MM.1S (cell line): ENCODE data around the gene TOX2.

ENCODE experiments used
- DNase-seq: peaks from one replicate; pipeline ENCODE4 v3.0.0-alpha.2; 2015
- H2AFZ ChIP-seq: fragments of 300-600 bp; sonication (generic); 2 replicates; pipeline ENCODE4 v1.6.0; 2016; ENCODE audit warnings: antibody characterized with exemption, low read length
- H3F3A ChIP-seq: fragments of 300-600 bp; sonication (generic); 2 replicates; pipeline ENCODE4 v1.6.1; 2016; ENCODE audit warnings: mild to moderate bottlenecking, antibody characterized with exemption, low read length, moderate library complexity, mixed read lengths; ENCODE audit not compliant: insufficient read depth
- H3K27ac ChIP-seq: fragments of 300-600 bp; sonication (generic); 2 replicates; pipeline ENCODE4 v1.5.1; 2016; ENCODE audit warnings: mild to moderate bottlenecking, low read length
- H3K27me3 ChIP-seq: fragments of 300-600 bp; sonication (generic); replicated peaks from 2 replicates; pipeline ENCODE4 v1.6.0; 2016; ENCODE audit warnings: low read length; ENCODE audit not compliant: insufficient read depth
- H3K36me3 ChIP-seq: fragments of 300-600 bp; sonication (generic); replicated peaks from 2 replicates; pipeline ENCODE4 v1.6.1; 2016; ENCODE audit warnings: mild to moderate bottlenecking, low read length, mixed read lengths; ENCODE audit not compliant: insufficient read depth
- H3K4me1 ChIP-seq: fragments of 300-600 bp; sonication (generic); 2 replicates; pipeline ENCODE4 v1.6.1; 2016; ENCODE audit warnings: low read length, mixed read lengths
- H3K4me2 ChIP-seq: fragments of 300-600 bp; sonication (generic); 2 replicates; pipeline ENCODE4 v1.6.0; 2016; ENCODE audit warnings: low read depth, low read length
- H3K4me3 ChIP-seq: fragments of 300-600 bp; sonication (generic); 2 replicates; pipeline ENCODE4 v1.5.1; 2016; ENCODE audit warnings: low read length, mixed read lengths
- H3K79me2 ChIP-seq: fragments of 300-600 bp; sonication (generic); 2 replicates; pipeline ENCODE4 v1.6.1; 2016; ENCODE audit warnings: mixed run types, low read length, mixed read lengths
- H3K9ac ChIP-seq: fragments of 300-600 bp; sonication (generic); 2 replicates; pipeline ENCODE4 v1.6.1; 2016; ENCODE audit warnings: low read length, mixed read lengths
- H3K9me2 ChIP-seq: fragments of 300-600 bp; sonication (generic); replicated peaks from 2 replicates; pipeline ENCODE4 v1.6.1; 2016; ENCODE audit warnings: mild to moderate bottlenecking, low read length, mixed read lengths; ENCODE audit not compliant: insufficient read depth
- H3K9me3 ChIP-seq: fragments of 300-600 bp; sonication (generic); replicated peaks from 2 replicates; pipeline ENCODE4 v1.6.1; 2016; ENCODE audit warnings: mild to moderate bottlenecking, low read length, mixed read lengths; ENCODE audit not compliant: insufficient read depth
- H4K20me1 ChIP-seq: fragments of 300-600 bp; sonication (generic); 2 replicates; pipeline ENCODE4 v1.6.1; 2016; ENCODE audit warnings: mild to moderate bottlenecking, low read length, moderate library complexity, mixed read lengths; ENCODE audit not compliant: insufficient read depth
- CTCF ChIP-seq: fragments of 300-600 bp; sonication (generic); IDR thresholded peaks from 2 replicates; pipeline ENCODE4 v1.5.1; 2016; ENCODE audit warnings: antibody characterized with exemption, low read length, mixed read lengths
- EZH2 ChIP-seq: fragments of 300-600 bp; sonication (generic); optimal IDR thresholded peaks from 2 replicates; pipeline ENCODE3; 2017; ENCODE audit warnings: low read depth, mild to moderate bottlenecking, antibody characterized with exemption, low read length, mixed read lengths
- EZH2phosphoT487 ChIP-seq: fragments of 300-600 bp; sonication (generic); IDR thresholded peaks from 2 replicates; pipeline ENCODE4 v1.6.1; 2018; ENCODE audit warnings: antibody characterized with exemption, low read length

Gene TOX2

GRCh38 chr20:44028003-44028730 lies 113.5 kb downstream of the TOX2 start:
- no peaks in the 10 kb centered on the region for H3K36me3 ChIP-seq
- H3K9ac ChIP-seq = no peak overlapping the region
- no peaks in the 10 kb centered on the region for H3K9me3 ChIP-seq
- no peak overlapping the region for H3K4me2 ChIP-seq
- no peaks in the 10 kb centered on the region for H4K20me1 ChIP-seq
- H2AFZ ChIP-seq = no peak overlapping the region
- H3F3A ChIP-seq = no peaks in the 10 kb centered on the region
- H3K27ac ChIP-seq = no peak overlapping the region
- TF ChIP-seq EZH2phosphoT487 (no peak), CTCF (no peak), EZH2 (no peak)
- H3K79me2 ChIP-seq = peaks cover 29% of the 10 kb centered on the region
- no peaks in the 10 kb centered on the region for H3K9me2 ChIP-seq
- H3K27me3 ChIP-seq = no peaks in the 10 kb centered on the region
- no peak overlapping the region for H3K4me3 ChIP-seq
- H3K4me1 ChIP-seq = 0 out of 2 replicates have a peak, but pooled peaks cover 4% of the 10 kb centered on the region
- no peak for DNase-seq

- Histone ChIP-seq H3K4me1 (0 out of 2 replicates have a peak, but pooled peaks cover 5% of the 10 kb centered on the region), H3K9ac (no peak overlapping the region), H4K20me1 (no peaks in the 10 kb centered on the region), H3K79me2 (peaks cover 29% of the 10 kb centered on the region), H3K4me2 (no peak overlapping the region), H3K27ac (no peak overlapping the region), H3F3A (no peaks in the 10 kb centered on the region), H3K36me3 (no peaks in the 10 kb centered on the region), H3K27me3 (no peaks in the 10 kb centered on the region), H3K9me2 (no peaks in the 10 kb centered on the region), H3K9me3 (no peaks in the 10 kb centered on the region), H2AFZ (no peak overlapping the region), H3K4me3 (no peak overlapping the region)
- DNase-seq = no peak
- no peak for TF ChIP-seq EZH2phosphoT487
- TF ChIP-seq EZH2 = no peak
- no peak for TF ChIP-seq CTCF
These were observed 114.5 kb downstream of the TOX2 start for GRCh38 chr20:44028868-44029847.

- Histone ChIP-seq H3K4me1 (0 out of 2 replicates have a peak, but pooled peaks cover 5% of the 10 kb centered on the region), H3K9me3 (no peaks in the 10 kb centered on the region), H4K20me1 (no peaks in the 10 kb centered on the region), H3K27me3 (no peaks in the 10 kb centered on the region), H3K9ac (no peak overlapping the region), H3K27ac (no peak overlapping the region), H3K4me3 (no peak overlapping the region), H3K36me3 (no peaks in the 10 kb centered on the region), H3K4me2 (no peak overlapping the region), H3K79me2 (peaks cover 29% of the 10 kb centered on the region), H2AFZ (no peak overlapping the region), H3F3A (no peaks in the 10 kb centered on the region), H3K9me2 (no peaks in the 10 kb centered on the region)
- DNase-seq = no peak
- TF ChIP-seq EZH2 = no peak
These were observed 115.2 kb downstream of the TOX2 start for GRCh38 chr20:44029848-44030230.
